Astrocyte of the spinal cord (primary cell): Measurements from ENCODE around the gene UVSSA.

ENCODE experiments used
- DNase-seq: peaks from one replicate; pipeline ENCODE4 v3.0.0; 2011; ENCODE audit warnings: low read depth, low spot score
- H3K4me3 ChIP-seq: 2 replicates; pipeline ENCODE4 v1.5.1; 2011; ENCODE audit warnings: low read depth, mild to moderate bottlenecking, low read length, moderate library complexity
- in situ Hi-C: cut with HindIII; loops from 2 replicates; pipeline ENCODE4 v1.10.0; 2017; ENCODE audit warnings: low sequenced_read_pairs
- TF ChIP-seq, protein P1 (sequence below): IDR thresholded peaks from 2 replicates; pipeline ENCODE4 v1.5.1; 2012; ENCODE audit warnings: low read depth, mild to moderate bottlenecking, low read length, inconsistent platforms

UVSSA gene

DNA sequence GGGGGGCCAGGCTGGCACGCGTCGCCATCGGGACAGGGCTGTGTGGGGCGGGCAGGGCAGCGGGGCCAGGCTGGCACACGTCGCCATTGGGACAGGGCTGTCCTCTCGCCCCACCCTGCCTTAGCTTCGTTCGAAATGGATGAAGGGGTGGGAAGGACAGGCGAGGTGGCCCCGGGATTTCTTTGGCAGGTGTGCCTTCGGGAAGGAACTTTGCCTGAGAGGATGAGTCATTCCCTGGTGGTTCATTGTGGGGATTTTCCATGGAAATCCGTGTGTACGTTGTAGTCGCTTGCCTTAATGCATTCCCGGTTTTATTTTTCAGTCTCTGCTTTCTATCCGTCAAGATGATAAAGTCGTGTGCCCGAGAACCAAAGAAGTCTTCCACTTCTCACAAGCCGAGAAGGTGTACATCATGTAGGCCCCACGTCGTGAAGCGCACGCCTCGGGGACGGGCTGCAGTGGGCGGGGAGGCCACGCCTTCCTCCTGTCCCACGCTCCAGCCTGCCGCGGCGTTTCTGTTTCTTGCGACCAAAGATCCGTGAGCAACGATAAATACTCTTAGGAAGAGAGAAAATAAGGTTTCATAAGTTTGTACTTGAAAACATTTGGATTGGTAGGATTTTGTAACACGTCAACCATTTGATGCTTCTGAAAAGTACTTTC, 8.1 kb upstream of the UVSSA start:
- TF ChIP-seq, protein P1, sequence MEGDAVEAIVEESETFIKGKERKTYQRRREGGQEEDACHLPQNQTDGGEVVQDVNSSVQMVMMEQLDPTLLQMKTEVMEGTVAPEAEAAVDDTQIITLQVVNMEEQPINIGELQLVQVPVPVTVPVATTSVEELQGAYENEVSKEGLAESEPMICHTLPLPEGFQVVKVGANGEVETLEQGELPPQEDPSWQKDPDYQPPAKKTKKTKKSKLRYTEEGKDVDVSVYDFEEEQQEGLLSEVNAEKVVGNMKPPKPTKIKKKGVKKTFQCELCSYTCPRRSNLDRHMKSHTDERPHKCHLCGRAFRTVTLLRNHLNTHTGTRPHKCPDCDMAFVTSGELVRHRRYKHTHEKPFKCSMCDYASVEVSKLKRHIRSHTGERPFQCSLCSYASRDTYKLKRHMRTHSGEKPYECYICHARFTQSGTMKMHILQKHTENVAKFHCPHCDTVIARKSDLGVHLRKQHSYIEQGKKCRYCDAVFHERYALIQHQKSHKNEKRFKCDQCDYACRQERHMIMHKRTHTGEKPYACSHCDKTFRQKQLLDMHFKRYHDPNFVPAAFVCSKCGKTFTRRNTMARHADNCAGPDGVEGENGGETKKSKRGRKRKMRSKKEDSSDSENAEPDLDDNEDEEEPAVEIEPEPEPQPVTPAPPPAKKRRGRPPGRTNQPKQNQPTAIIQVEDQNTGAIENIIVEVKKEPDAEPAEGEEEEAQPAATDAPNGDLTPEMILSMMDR: no peak
- H3K4me3 ChIP-seq: no peak overlapping the region
- no peak for DNase-seq
- in situ Hi-C loops: no loop called here

DNA sequence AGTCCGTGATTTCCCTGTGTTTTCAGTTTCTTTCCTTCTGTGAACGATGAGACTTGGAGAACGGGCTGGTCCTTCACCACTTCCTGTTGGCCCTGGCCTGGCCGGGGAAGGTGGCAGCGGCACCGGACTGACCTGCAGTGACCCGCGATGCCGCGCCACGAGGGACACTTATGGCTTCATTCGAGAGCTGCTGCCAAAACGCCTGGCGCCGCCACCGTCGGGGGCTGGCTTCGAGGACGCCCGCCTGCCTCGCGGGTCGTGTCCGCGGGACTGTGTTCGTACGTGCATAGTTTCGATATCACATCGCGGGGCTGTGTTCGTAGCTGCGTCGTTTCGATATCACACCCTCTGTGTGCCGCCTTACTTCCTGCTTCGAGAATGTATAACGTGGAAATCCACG, 7.5 kb upstream of the UVSSA start:
- TF ChIP-seq, protein P1: no peak
- in situ Hi-C loops: no loop called here
- no peak overlapping the region for H3K4me3 ChIP-seq
- DNase-seq: no peak

DNA sequence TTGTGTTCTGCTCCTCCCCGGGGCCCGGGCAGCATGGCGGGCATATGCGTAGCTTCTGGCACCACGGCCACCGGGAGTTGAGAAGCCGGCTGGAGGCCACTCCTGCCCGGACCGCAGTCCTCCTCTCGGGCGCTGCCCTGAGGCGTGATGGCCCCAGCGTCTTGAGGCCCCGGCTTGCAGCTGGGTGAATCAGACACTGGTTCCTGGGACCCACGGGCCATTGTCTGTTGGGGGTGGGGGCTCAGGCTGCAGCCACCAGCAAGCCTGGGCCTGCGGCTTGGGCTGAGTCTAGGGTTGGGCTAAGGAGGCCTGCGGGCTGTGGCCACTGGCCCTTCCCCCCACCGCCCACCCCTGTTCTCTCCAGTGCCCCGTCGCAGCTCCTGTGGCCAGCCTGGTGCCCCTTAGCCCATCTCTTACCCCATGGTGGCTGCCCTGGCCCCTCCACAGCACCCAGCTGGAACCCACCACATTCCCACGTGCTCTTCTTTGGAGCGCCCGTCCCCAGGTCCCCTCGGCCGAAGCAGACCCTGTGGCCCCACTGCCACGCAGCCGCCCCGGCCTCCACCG, 6.7 kb upstream of the UVSSA start:
- DNase-seq: no peak
- in situ Hi-C loops: no loop called here
- no peak overlapping the region for H3K4me3 ChIP-seq
- TF ChIP-seq, protein P1: no peak

DNA sequence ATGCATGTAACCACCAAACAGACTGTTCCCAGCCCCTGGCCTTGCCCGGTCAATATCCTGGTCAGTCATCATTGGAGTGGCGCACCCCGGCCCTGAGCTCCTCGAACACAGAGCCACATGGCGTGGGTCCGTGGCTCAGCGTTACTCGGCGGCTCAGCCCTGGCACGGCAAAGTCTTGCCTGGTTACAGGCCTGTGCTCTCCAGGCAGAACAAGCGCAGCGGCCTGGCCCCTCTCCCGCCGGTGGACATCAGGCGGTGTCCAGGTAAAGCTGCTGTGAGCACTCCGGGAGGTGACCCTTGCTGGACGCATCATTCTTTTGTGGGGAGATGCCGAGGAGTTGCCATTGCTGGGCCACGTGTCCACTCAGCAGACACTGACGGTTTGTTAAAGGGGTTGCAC, 6.1 kb upstream of the UVSSA start:
- in situ Hi-C loops: no loop called here
- TF ChIP-seq, protein P1: no peak
- no peak for DNase-seq
- H3K4me3 ChIP-seq: no peak overlapping the region

DNA sequence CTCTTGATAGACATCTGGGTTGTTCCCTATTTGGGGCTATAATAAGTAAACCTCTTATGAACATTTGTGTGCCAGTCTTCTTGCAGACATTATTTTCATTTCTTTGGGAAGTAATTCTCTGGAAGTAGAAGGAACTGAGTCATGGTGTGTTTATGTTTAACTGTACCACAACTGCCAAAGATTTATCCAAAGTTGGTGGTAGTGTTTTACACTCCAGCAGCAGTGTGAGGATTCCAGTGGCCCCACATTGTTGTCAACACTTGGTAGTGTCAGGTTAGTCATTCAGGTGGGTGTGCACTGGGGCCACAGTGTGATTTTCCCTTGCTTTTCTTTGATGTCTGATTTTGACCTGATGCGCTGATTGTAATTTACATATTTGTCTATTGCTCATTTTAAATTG, 5.0 kb upstream of the UVSSA start:
- TF ChIP-seq, protein P1: no peak
- in situ Hi-C loops: no loop called here
- peak; percentile 14 for DNase-seq
- no peak overlapping the region for H3K4me3 ChIP-seq

DNA sequence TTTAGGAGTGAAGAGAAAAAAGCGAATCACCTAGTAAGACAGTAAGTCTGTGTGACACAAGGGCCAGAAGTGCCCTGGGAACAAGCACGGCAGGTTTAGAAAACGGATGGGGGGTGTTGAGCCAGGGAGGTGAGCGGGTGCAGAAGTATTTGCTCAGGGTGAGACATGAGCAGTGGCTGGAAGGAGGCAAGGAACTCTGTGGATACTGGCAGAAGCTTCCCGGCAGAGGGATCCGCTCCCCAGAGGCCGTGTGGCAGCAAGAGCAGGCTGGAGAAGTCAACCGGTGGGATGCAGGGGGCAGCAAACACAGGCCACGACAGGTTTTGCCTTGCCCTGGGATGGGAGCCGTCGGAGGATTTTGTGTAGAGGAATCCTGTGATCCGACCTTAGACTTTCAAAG, 2.3 kb upstream of the UVSSA start:
- no peak for DNase-seq
- no peak overlapping the region for H3K4me3 ChIP-seq
- TF ChIP-seq, protein P1: no peak
- in situ Hi-C loops: no loop called here
